Gastrocnemius medialis (tissue), 4 donors: ENCODE data around the gene SLC39A8.

ENCODE experiments used
- POLR2A ChIP-seq, 2 donors: fragments of 450-650 bp; IDR thresholded peaks; one replicate each; pipeline ENCODE4 v1.6.1; 2017; ENCODE audit warnings: antibody characterized with exemption in 2 of 2, mild to moderate bottlenecking in 2 of 2, moderate library complexity in 2 of 2
- TF ChIP-seq, protein P1 (sequence below), 5 experiments: fragments of 450-650 bp in 3 of 5; fragments of 200-600 bp in 2 of 5; sonication (generic) in 2 of 5; IDR thresholded peaks in 4 of 5; conservative IDR thresholded peaks in 1 of 5; 1 replicate in 4 of 5; 2 replicates in 1 of 5; pipeline ENCODE4 v1.5.1; 2016 to 2019; ENCODE audit warnings: antibody characterized with exemption in 5 of 5, mild to moderate bottlenecking in 3 of 5, moderate library complexity in 3 of 5

DNA sequence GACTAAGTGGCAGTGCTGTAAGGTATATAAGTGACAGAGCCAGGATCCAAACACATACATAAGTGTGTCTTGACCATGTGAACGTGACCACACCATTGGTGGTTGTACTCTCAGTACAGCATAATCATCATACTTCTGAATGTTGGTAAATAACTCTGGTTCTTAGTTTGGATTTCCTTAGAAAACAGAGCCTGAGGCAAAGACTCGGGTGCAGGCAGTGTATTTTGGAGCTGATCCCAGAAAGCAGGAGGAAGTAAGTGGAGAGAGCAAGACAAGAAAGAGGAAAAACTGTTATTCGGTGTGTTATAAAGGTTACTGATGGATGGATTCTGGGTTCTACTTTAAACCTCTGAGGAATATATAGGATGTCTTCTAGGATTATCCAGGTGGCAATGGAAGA, 127.9 kb downstream of the SLC39A8 start:
- TF ChIP-seq, protein P1, sequence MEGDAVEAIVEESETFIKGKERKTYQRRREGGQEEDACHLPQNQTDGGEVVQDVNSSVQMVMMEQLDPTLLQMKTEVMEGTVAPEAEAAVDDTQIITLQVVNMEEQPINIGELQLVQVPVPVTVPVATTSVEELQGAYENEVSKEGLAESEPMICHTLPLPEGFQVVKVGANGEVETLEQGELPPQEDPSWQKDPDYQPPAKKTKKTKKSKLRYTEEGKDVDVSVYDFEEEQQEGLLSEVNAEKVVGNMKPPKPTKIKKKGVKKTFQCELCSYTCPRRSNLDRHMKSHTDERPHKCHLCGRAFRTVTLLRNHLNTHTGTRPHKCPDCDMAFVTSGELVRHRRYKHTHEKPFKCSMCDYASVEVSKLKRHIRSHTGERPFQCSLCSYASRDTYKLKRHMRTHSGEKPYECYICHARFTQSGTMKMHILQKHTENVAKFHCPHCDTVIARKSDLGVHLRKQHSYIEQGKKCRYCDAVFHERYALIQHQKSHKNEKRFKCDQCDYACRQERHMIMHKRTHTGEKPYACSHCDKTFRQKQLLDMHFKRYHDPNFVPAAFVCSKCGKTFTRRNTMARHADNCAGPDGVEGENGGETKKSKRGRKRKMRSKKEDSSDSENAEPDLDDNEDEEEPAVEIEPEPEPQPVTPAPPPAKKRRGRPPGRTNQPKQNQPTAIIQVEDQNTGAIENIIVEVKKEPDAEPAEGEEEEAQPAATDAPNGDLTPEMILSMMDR (IDR thresholded peaks at IDR 0.05 in 4 of 5, conservative IDR thresholded peaks at IDR 0.05 in 1 of 5), result no peak
- TF ChIP-seq POLR2A (IDR thresholded peaks at IDR 0.05), result no peak
